ENCODE measurements around the gene GPX1. TPM values are rescaled to one million over a fixed set of nuclear protein-coding genes. Genes with fewer than 3 reads are reported as not detected.

The GPX1 gene
- total and polyA plus RNA-seq, 2 of the 8 experiments (the other 6 are each of a cell fraction or from before 2014, with no cell fraction given) = 250 to 757 TPM

GRCh38 chr3:49370585-49371290 lies 12.6 kb upstream of the GPX1 start:
- Histone ChIP-seq H3K27ac (ENCODE audit: low read depth, low read length) (no peak overlapping the region), H4K5ac (ENCODE audit: insufficient read length, low read depth, low read length) (no peak overlapping the region), H2AK5ac (ENCODE audit: low read depth, low read length) (no peak overlapping the region), H3K14ac (ENCODE audit: insufficient read length) (no peak overlapping the region), H3K36me3 (ENCODE audit: control insufficient read depth in 2 of 4, insufficient read depth in 4 of 4, low read length in 3 of 4) (peaks cover 10 to 63% (median 26%) of the 10 kb centered on the region in 4 experiments; a peak in 7 of 8 replicates), H3K4me2 (ENCODE audit: insufficient read depth in 1 of 2, low read depth in 2 of 2, low read length in 2 of 2) (no peak overlapping the region), H3K27me3 (replicated peaks in 1 of 4; ENCODE audit: control insufficient read depth in 3 of 4, extremely low read depth in 1 of 4, insufficient read depth in 3 of 4, low read length in 3 of 4) (no peaks in the 10 kb centered on the region), H3K9ac (replicated peaks in 1 of 4; ENCODE audit: extremely low read depth in 1 of 4, low read depth in 3 of 4, low read length in 3 of 4) (no peak overlapping the region), H2BK5ac (ENCODE audit: low read depth, low read length) (no peak overlapping the region), H3K23me2 (ENCODE audit: low read depth, low read length) (no peaks in the 10 kb centered on the region), H2AFZ (ENCODE audit: low read length) (no peak overlapping the region), H4K20me1 (replicated peaks in 1 of 2; ENCODE audit: control insufficient read depth in 1 of 2, insufficient read depth in 2 of 2, low read length in 2 of 2) (peaks cover 0 to 11% of the 10 kb centered on the region in 2 experiments), H3K79me2 (ENCODE audit: control insufficient read depth in 1 of 2, insufficient read depth in 2 of 2, low read length in 2 of 2) (peaks cover 0 to 23% of the 10 kb centered on the region in 2 experiments; a peak in 1 of 4 replicates), H2BK15ac (ENCODE audit: low read length) (no peak overlapping the region), H3K18ac (ENCODE audit: extremely low read depth, low read length) (no peak overlapping the region), H2BK12ac (ENCODE audit: low read depth, low read length) (no peak overlapping the region), H2BK120ac (replicated peaks; ENCODE audit: low read depth, low read length) (no peak overlapping the region), H4K8ac (ENCODE audit: extremely low read depth, insufficient read depth, low read length) (no peak overlapping the region), H2BK20ac (ENCODE audit: low read length) (no peak overlapping the region), H3K23ac (ENCODE audit: insufficient read length) (no peak overlapping the region), H3K4me3 (ENCODE audit: extremely low read depth in 1 of 4, insufficient read depth in 2 of 4, low read depth in 3 of 4, low read length in 4 of 4) (no peak overlapping the region), H3K79me1 (ENCODE audit: low read depth, low read length) (peaks cover 2% of the 10 kb centered on the region; the same call in 1 of the 2 replicates), H3K4me1 (replicated peaks in 1 of 4; ENCODE audit: control insufficient read depth in 3 of 4, insufficient read depth in 4 of 4, low read length in 3 of 4) (no peaks in the 10 kb centered on the region), H3K56ac (replicated peaks; ENCODE audit: insufficient read length, low read depth, low read length) (no peak overlapping the region), H3K9me3 (ENCODE audit: insufficient read depth in 2 of 2, low read depth in 1 of 2, low read length in 1 of 2) (no peaks in the 10 kb centered on the region), H3K4ac (replicated peaks; ENCODE audit: insufficient read length, low read depth, low read length) (no peak overlapping the region), H4K91ac (replicated peaks; ENCODE audit: insufficient read length, low read length) (no peak overlapping the region)
- FAIRE-seq = no peak
- ChIA-PET POLR2A (ENCODE audit: partially characterized antibody) (interaction anchor here (0.6 to 2.3 kb wide), 7 partner anchors 12 to 1752 kb away, joined by 3 to 5 read pairs (median 3); partner anchors contain the start of genes INKA1, RHOA and TCTA), CTCF (ENCODE audit: partially characterized antibody) (interaction anchor here (0.6 to 1.3 kb wide), 3 partner anchors 10 to 44 kb away, joined by 3 to 4 read pairs (median 3); no protein-coding TSS in a partner anchor)
- no peak for DNase-seq (ENCODE audit: low read depth in 1 of 2, low spot score in 2 of 2)
- WGBS, 2 experiments (ENCODE audit: extremely low coverage in 1 of 2, insufficient coverage in 1 of 2, insufficient read length in 1 of 2, insufficient replicate concordance in 2 of 2, low coverage in 1 of 2, low lambda C conversion rate in 2 of 2, missing lambda C conversion rate in 1 of 2) = 82% methylated on average over 6 of the region's 6 CpGs; no CpG with 5 or more reads in 1 of the 2 experiments
- TF ChIP-seq EZH2 (IDR thresholded peaks at IDR 0.05; ENCODE audit: low read depth, low read length, severe bottlenecking) (no peak), CREB1 (IDR thresholded peaks at IDR 0.05) (no peak), SIRT6 (IDR thresholded peaks at IDR 0.05; ENCODE audit: low read length) (no peak), BACH1 (IDR thresholded peaks at IDR 0.05; ENCODE audit: low read length) (no peak), SAP30 (IDR thresholded peaks at IDR 0.05; ENCODE audit: insufficient read depth, insufficient replicate concordance, low read length) (no peak), RBBP5 (IDR thresholded peaks at IDR 0.05; ENCODE audit: borderline replicate concordance, low read depth, low read length) (no peak), SP2 (IDR thresholded peaks at IDR 0.05; ENCODE audit: low read length) (no peak), NANOG (IDR thresholded peaks at IDR 0.05; ENCODE audit: insufficient read depth, low read depth, low read length, poor library complexity, severe bottlenecking) (no peak), MAX (IDR thresholded peaks at IDR 0.05) (no peak), BCL11A (IDR thresholded peaks at IDR 0.05; ENCODE audit: low read depth in 2 of 2, low read length in 2 of 2) (no peak), CEBPB (IDR thresholded peaks at IDR 0.05; ENCODE audit: low read depth, low read length) (no peak)
- TF ChIP-seq, protein P1, sequence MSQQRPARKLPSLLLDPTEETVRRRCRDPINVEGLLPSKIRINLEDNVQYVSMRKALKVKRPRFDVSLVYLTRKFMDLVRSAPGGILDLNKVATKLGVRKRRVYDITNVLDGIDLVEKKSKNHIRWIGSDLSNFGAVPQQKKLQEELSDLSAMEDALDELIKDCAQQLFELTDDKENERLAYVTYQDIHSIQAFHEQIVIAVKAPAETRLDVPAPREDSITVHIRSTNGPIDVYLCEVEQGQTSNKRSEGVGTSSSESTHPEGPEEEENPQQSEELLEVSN (IDR thresholded peaks at IDR 0.05) = no peak
